Measurements from ENCODE around the gene SERTAD2.

DNA sequence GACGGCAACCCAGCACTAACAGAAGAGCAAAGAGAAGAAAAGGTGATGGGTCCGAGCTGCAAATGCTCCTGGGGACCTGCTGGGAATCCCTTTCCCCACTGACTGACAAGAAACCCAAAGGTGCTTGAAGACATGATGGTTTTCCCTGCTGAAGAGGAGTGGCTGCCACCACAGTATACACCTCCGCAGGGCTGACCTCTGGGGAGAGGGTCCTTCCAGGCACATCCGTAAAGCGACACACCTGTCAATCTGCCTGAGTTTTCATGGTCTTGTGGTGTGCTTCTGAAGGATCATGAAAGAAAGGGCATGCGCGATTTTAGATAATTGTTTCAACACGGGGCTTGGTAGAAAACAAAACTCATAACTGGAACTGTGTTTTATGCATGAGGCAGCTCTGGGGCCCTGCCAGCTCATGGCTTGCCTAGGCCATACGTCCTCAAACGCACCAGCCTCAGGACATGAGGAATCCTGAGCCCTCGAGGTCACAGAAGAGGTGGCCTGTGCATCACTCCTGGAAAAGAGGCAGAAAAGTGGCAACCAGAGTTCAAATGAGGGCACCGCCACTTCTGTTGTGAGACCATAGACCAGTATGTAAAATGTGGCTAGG lies 51.8 kb downstream of the SERTAD2 start:
- TF ChIP-seq, protein P1, sequence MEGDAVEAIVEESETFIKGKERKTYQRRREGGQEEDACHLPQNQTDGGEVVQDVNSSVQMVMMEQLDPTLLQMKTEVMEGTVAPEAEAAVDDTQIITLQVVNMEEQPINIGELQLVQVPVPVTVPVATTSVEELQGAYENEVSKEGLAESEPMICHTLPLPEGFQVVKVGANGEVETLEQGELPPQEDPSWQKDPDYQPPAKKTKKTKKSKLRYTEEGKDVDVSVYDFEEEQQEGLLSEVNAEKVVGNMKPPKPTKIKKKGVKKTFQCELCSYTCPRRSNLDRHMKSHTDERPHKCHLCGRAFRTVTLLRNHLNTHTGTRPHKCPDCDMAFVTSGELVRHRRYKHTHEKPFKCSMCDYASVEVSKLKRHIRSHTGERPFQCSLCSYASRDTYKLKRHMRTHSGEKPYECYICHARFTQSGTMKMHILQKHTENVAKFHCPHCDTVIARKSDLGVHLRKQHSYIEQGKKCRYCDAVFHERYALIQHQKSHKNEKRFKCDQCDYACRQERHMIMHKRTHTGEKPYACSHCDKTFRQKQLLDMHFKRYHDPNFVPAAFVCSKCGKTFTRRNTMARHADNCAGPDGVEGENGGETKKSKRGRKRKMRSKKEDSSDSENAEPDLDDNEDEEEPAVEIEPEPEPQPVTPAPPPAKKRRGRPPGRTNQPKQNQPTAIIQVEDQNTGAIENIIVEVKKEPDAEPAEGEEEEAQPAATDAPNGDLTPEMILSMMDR (IDR thresholded peaks at IDR 0.05; ENCODE audit: insufficient read depth, low read depth, low read length), result no peak
- TF ChIP-seq EZH2 (IDR thresholded peaks at IDR 0.05; ENCODE audit: insufficient read depth, low read length), result no peak

All from astrocyte (in vitro differentiated cells and primary cell).